GM08714 (cell line): ENCODE measurements around the gene TDRD9.

ENCODE experiments used
- H3K4me3 ChIP-seq: fragments of 200-500 bp; sonication (Bioruptor generic); 2 replicates; pipeline ENCODE4 v1.5.1; 2014; ENCODE audit warnings: mild to moderate bottlenecking, low read length, inconsistent platforms
- ZNF274 ChIP-seq: IDR thresholded peaks from 2 replicates; pipeline ENCODE4 v1.6.1; 2012; ENCODE audit warnings: mild to moderate bottlenecking, low read depth, low read length

The TDRD9 gene

GRCh38 chr14:104085889-104086201 lies 157.6 kb downstream of the TDRD9 start:
- no peak for TF ChIP-seq ZNF274
- H3K4me3 ChIP-seq: no peak overlapping the region

- no peak for TF ChIP-seq ZNF274
- no peak overlapping the region for H3K4me3 ChIP-seq
These were observed 158.0 kb downstream of the TDRD9 start for GRCh38 chr14:104086210-104086660.

GRCh38 chr14:104086661-104087461 lies 158.6 kb downstream of the TDRD9 start:
- TF ChIP-seq ZNF274: no peak

GRCh38 chr14:104087505-104087904 lies 159.2 kb downstream of the TDRD9 start:
- no peak overlapping the region for H3K4me3 ChIP-seq
- TF ChIP-seq ZNF274: no peak

More at GRCh38 chr14:104086661-104087461, 158.6 kb downstream of the TDRD9 start:
- H3K4me3 ChIP-seq: no peak overlapping the region

- H3K4me3 ChIP-seq: no peak overlapping the region
- TF ChIP-seq ZNF274: no peak
These were observed 160.0 kb downstream of the TDRD9 start for GRCh38 chr14:104087981-104088850.

- no peak for TF ChIP-seq ZNF274
- no peak overlapping the region for H3K4me3 ChIP-seq
These were observed 162.0 kb downstream of the TDRD9 start for GRCh38 chr14:104090071-104090748.

GRCh38 chr14:104091061-104091926 lies 163.0 kb downstream of the TDRD9 start:
- H3K4me3 ChIP-seq: no peak overlapping the region
- TF ChIP-seq ZNF274: no peak

GRCh38 chr14:104091927-104092771 lies 163.9 kb downstream of the TDRD9 start:
- no peak overlapping the region for H3K4me3 ChIP-seq
- TF ChIP-seq ZNF274: no peak

- no peak for TF ChIP-seq ZNF274
- no peak overlapping the region for H3K4me3 ChIP-seq
These were observed 164.7 kb downstream of the TDRD9 start for GRCh38 chr14:104092931-104093365.

GRCh38 chr14:104093366-104094055 lies 165.3 kb downstream of the TDRD9 start:
- no peak for TF ChIP-seq ZNF274
- no peak overlapping the region for H3K4me3 ChIP-seq

GRCh38 chr14:104094056-104094708 lies 165.9 kb downstream of the TDRD9 start:
- H3K4me3 ChIP-seq: no peak overlapping the region
- no peak for TF ChIP-seq ZNF274

GRCh38 chr14:104094709-104095425 lies 166.6 kb downstream of the TDRD9 start:
- TF ChIP-seq ZNF274: no peak
- H3K4me3 ChIP-seq: no peak overlapping the region
